PFSK-1 (cell line): ENCODE results near the gene WDR77.

Experiments used
- POLR2AphosphoS5 ChIP-seq: IDR thresholded peaks from 2 replicates; pipeline ENCODE4 v1.6.1; 2012; ENCODE audit warnings: low read depth, mild to moderate bottlenecking, control low read depth, low read length, moderate library complexity
- TAF1 ChIP-seq: IDR thresholded peaks from 2 replicates; pipeline ENCODE4 v1.6.1; 2012; ENCODE audit warnings: low read length, control low read depth, borderline replicate concordance; ENCODE audit not compliant: insufficient read depth
- TF ChIP-seq, protein P1 (sequence below), 2 experiments: IDR thresholded peaks; 2 replicates each; pipeline versions ENCODE4 v1.6.1 to v1.8.0; 2011 to 2012; ENCODE audit warnings: low read depth in 2 of 2, low read length in 2 of 2, control low read depth in 1 of 2, inconsistent platforms in 1 of 2, mild to moderate bottlenecking in 1 of 2, moderate library complexity in 1 of 2; ENCODE audit not compliant: insufficient read depth in 1 of 2

GRCh38 chr1:111474521-111474920 is 25.5 kb upstream of the WDR77 start:
- TF ChIP-seq POLR2AphosphoS5 (no peak), TAF1 (no peak)
- TF ChIP-seq, protein P1, sequence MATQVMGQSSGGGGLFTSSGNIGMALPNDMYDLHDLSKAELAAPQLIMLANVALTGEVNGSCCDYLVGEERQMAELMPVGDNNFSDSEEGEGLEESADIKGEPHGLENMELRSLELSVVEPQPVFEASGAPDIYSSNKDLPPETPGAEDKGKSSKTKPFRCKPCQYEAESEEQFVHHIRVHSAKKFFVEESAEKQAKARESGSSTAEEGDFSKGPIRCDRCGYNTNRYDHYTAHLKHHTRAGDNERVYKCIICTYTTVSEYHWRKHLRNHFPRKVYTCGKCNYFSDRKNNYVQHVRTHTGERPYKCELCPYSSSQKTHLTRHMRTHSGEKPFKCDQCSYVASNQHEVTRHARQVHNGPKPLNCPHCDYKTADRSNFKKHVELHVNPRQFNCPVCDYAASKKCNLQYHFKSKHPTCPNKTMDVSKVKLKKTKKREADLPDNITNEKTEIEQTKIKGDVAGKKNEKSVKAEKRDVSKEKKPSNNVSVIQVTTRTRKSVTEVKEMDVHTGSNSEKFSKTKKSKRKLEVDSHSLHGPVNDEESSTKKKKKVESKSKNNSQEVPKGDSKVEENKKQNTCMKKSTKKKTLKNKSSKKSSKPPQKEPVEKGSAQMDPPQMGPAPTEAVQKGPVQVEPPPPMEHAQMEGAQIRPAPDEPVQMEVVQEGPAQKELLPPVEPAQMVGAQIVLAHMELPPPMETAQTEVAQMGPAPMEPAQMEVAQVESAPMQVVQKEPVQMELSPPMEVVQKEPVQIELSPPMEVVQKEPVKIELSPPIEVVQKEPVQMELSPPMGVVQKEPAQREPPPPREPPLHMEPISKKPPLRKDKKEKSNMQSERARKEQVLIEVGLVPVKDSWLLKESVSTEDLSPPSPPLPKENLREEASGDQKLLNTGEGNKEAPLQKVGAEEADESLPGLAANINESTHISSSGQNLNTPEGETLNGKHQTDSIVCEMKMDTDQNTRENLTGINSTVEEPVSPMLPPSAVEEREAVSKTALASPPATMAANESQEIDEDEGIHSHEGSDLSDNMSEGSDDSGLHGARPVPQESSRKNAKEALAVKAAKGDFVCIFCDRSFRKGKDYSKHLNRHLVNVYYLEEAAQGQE (IDR thresholded peaks at IDR 0.05; ENCODE audit: insufficient read depth in 1 of 2, low read depth in 2 of 2, low read length in 2 of 2): no peak
